GM03348 (cell line): Measurements from ENCODE around the gene CPLX1.
A peak's percentile ranks its signal among the peaks of the same experiment; 100 is the strongest.
"Not testable (repeated sequence)": the region's sequence is repeated elsewhere in the genome, so short reads cannot be mapped to it uniquely, and the experiment has no call there.

Experiments
- DNase-seq: peaks from one replicate; pipeline ENCODE4 v3.0.0; 2012; ENCODE audit warnings: low spot score

CPLX1 gene

GRCh38 chr4:754221-755120, 71.5 kb downstream of the CPLX1 start:
- DNase-seq = no peak

- not testable (repeated sequence) for DNase-seq
Observed at GRCh38 chr4:753186-753585, 72.7 kb downstream of the CPLX1 start.

- DNase-seq = no peak
Observed at GRCh38 chr4:752196-752861, 73.6 kb downstream of the CPLX1 start.

- no peak for DNase-seq
Observed at GRCh38 chr4:751676-752075, 74.3 kb downstream of the CPLX1 start.

GRCh38 chr4:749698-750666, 75.9 kb downstream of the CPLX1 start:
- peak; percentile 45 for DNase-seq

GRCh38 chr4:748461-748860, 77.5 kb downstream of the CPLX1 start:
- DNase-seq = no peak

GRCh38 chr4:747546-748170, 78.3 kb downstream of the CPLX1 start:
- no peak for DNase-seq

- DNase-seq = no peak
Observed at GRCh38 chr4:744212-744841, 81.6 kb downstream of the CPLX1 start.

- DNase-seq = no peak
Observed at GRCh38 chr4:743463-744211, 82.3 kb downstream of the CPLX1 start.

- DNase-seq = peak; percentile 91
Observed at GRCh38 chr4:742742-743311, 83.1 kb downstream of the CPLX1 start.

GRCh38 chr4:742096-742741, 83.7 kb downstream of the CPLX1 start:
- no peak for DNase-seq

- no peak for DNase-seq
Observed at GRCh38 chr4:740656-741282, 85.2 kb downstream of the CPLX1 start.

- no peak for DNase-seq
Observed at GRCh38 chr4:740011-740410, 85.9 kb downstream of the CPLX1 start.

GRCh38 chr4:739569-739968, 86.4 kb downstream of the CPLX1 start:
- DNase-seq = no peak

GRCh38 chr4:738781-739280, 87.1 kb downstream of the CPLX1 start:
- DNase-seq = no peak

GRCh38 chr4:736561-736960, 89.4 kb downstream of the CPLX1 start:
- not testable (repeated sequence) for DNase-seq

GRCh38 chr4:735583-735982, 90.3 kb downstream of the CPLX1 start:
- no peak for DNase-seq
